ENCODE data around the gene PPIE. TPM values are rescaled to one million over a fixed set of nuclear protein-coding genes. Genes with fewer than 3 reads are reported as not detected.

The PPIE gene
- total RNA-seq, 1 experiment from 2014 or later, result 36.3 TPM

DNA sequence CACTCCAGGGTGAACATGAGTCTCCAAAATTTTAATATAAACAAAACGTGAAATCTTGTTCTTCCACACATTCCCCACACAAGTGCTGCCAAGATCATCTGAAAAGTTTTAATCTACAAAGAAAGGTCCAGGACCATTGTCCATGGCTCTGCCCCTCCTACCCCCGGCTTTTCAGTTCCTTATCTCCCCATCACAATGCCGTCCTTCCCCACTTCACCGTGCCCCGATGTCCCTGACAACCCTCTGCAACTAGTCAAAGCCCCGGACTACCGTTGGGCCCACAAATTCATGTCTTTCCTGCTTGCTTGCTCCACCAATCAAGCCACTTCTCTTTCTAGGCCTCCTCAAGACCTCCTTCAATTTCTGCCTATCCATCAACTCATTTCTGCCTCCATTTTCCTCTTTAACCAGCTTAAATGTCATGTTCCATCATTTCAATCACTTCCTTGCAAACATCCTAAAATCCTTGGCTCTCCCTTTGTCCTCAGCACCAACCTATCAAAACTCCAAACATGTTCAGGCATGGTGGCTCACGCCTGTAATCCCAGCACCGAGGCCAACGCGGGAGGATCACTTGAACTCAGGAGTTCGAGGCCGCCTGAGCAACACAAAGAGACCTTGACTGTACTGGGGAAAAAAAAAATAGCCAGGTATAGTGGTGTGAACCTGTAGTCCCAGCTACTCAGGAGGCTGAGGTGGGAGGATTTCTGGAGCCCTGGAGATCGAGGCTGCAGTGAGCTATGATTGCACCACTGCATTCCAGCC lies 64.0 kb downstream of the PPIE start:
- Mint-ChIP-seq H3K4me3 (no peak overlapping the region), H3K27ac (no peak overlapping the region), H3K27me3 (ENCODE audit: low read depth) (peaks cover 42% of the 10 kb centered on the region), H3K4me1 (peaks cover 7 to 8% of the 10 kb centered on the region in 2 experiments), H3K36me3 (ENCODE audit: insufficient read depth in 1 of 3, low read depth in 3 of 3) (peaks cover 0 to 4% (median 0%) of the 10 kb centered on the region in 3 experiments; a peak in 2 of 7 replicates), H3K9me3 (peaks cover 15 to 17% of the 10 kb centered on the region in 2 experiments)
- Histone ChIP-seq H2BK12ac (ENCODE audit: insufficient read length, low read depth, low read length) (no peak overlapping the region), H3K23ac (ENCODE audit: insufficient read length, low read depth, low read length) (no peak overlapping the region), H3T11ph (ENCODE audit: low read length) (no peak overlapping the region), H3K79me1 (ENCODE audit: insufficient read depth, low read depth, low read length, poor library complexity, severe bottlenecking) (no peaks in the 10 kb centered on the region), H4K5ac (ENCODE audit: insufficient read length, low read depth, low read length) (no peak overlapping the region), H3K18ac (ENCODE audit: insufficient read length, low read depth, low read length) (no peak overlapping the region), H2BK5ac (ENCODE audit: insufficient read length, low read length) (no peak overlapping the region), H2BK20ac (ENCODE audit: low read depth, low read length, poor library complexity, severe bottlenecking) (no peak overlapping the region), H3K14ac (ENCODE audit: insufficient read depth, low read length) (no peak overlapping the region), H3K56ac (ENCODE audit: insufficient read length, low read depth, low read length) (no peak overlapping the region), H2BK120ac (ENCODE audit: low read depth, low read length, poor library complexity, severe bottlenecking) (no peak overlapping the region), H4K20me1 (ENCODE audit: control insufficient read depth, insufficient read depth, insufficient read length) (no peaks in the 10 kb centered on the region), H2AFZ (ENCODE audit: low read length) (no peak overlapping the region), H3K4me1 (ENCODE audit: insufficient read depth, low read length) (no peaks in the 10 kb centered on the region; the same call in 1 of the 2 replicates), H2AK5ac (ENCODE audit: insufficient read length, low read length) (no peak overlapping the region), H2BK15ac (ENCODE audit: low read depth, low read length) (no peak overlapping the region), H3K4me2 (ENCODE audit: insufficient read depth, insufficient read length, low read length) (no peak overlapping the region), H3K23me2 (ENCODE audit: insufficient read length, low read depth, low read length, poor library complexity, severe bottlenecking) (no peaks in the 10 kb centered on the region), H3K27me3 (ENCODE audit: insufficient read depth, low read length) (no peaks in the 10 kb centered on the region), H3K27ac (ENCODE audit: insufficient read length, low read depth, low read length) (no peak overlapping the region), H3K4ac (ENCODE audit: low read depth, low read length) (no peak overlapping the region), H3K9me3 (ENCODE audit: control insufficient read depth, low read depth, low read length) (no peaks in the 10 kb centered on the region), H3K9ac (ENCODE audit: extremely low read depth, insufficient read length, low read length) (no peak overlapping the region), H4K91ac (ENCODE audit: insufficient read length, low read depth, low read length) (no peak overlapping the region), H4K8ac (replicated peaks; ENCODE audit: insufficient read length, low read depth, low read length) (no peak overlapping the region), H3K79me2 (ENCODE audit: insufficient read depth, low read length) (no peaks in the 10 kb centered on the region)
- no CpG with 5 or more reads among the region's 14 CpGs for WGBS (ENCODE audit: extremely low coverage, insufficient read length, low lambda C conversion rate)
- no peak for DNase-seq
- TF ChIP-seq, protein P1, sequence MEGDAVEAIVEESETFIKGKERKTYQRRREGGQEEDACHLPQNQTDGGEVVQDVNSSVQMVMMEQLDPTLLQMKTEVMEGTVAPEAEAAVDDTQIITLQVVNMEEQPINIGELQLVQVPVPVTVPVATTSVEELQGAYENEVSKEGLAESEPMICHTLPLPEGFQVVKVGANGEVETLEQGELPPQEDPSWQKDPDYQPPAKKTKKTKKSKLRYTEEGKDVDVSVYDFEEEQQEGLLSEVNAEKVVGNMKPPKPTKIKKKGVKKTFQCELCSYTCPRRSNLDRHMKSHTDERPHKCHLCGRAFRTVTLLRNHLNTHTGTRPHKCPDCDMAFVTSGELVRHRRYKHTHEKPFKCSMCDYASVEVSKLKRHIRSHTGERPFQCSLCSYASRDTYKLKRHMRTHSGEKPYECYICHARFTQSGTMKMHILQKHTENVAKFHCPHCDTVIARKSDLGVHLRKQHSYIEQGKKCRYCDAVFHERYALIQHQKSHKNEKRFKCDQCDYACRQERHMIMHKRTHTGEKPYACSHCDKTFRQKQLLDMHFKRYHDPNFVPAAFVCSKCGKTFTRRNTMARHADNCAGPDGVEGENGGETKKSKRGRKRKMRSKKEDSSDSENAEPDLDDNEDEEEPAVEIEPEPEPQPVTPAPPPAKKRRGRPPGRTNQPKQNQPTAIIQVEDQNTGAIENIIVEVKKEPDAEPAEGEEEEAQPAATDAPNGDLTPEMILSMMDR (conservative IDR thresholded peaks at IDR 0.05), result no peak
